Measurements from ENCODE around the gene ALG9. TPM values are rescaled to one million over a fixed set of nuclear protein-coding genes. Genes with fewer than 3 reads are reported as not detected.

ALG9 gene, protein sequence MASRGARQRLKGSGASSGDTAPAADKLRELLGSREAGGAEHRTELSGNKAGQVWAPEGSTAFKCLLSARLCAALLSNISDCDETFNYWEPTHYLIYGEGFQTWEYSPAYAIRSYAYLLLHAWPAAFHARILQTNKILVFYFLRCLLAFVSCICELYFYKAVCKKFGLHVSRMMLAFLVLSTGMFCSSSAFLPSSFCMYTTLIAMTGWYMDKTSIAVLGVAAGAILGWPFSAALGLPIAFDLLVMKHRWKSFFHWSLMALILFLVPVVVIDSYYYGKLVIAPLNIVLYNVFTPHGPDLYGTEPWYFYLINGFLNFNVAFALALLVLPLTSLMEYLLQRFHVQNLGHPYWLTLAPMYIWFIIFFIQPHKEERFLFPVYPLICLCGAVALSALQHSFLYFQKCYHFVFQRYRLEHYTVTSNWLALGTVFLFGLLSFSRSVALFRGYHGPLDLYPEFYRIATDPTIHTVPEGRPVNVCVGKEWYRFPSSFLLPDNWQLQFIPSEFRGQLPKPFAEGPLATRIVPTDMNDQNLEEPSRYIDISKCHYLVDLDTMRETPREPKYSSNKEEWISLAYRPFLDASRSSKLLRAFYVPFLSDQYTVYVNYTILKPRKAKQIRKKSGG
- total RNA-seq (2013): 10.0 TPM
- 1 to 10 TPM; 7.4 to 7.9 (median 7.8) TPM for polyA plus RNA-seq
- 4.0 and 6.7 TPM in 2 replicates for polyA minus RNA-seq
- total RNA-seq: 0.23 to 5.3 (median 3.4) reads per million in 11 experiments

DNA sequence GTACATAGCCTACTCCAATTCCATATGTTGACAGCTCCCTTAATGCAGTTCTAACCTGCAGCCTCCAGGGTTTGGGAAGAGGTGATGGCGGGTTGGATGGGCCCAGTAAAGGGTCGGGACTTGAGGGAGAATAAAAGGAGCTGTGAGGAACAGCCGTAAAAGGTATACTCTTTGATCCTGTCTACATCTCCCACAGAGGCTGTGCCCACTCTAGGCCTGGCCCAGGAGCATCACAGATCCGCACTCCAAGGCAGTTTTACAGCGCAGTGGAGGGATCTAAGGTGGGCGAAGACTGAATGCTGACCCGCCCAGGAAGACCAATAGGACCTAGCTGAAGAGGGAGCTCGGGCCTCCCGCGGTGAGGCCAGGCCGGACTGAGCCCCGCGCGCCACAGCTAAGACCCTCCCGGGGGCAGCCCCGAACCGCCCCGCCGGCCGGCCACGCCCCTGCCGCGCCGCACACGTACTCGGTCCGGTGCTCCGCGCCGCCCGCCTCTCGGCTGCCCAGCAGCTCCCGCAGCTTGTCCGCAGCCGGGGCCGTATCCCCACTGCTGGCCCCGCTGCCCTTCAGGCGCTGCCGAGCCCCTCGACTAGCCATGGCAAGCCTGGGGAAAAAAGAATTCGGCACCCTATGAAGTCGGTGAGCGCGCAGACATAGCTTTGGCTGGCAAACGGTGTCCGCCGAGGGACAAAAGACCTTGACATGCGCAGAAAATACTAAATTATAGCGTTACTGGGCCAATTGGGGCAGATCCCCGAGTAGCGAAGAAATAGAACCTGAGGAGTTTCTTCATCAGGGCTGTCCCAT is at the start of gene ALG9:
ALG9 (minus strand) TSS at position 696 of the 807 bp plus-strand sequence; CDS start at position 597, 99 bp downstream.
- H3K9me3 Mint-ChIP-seq: no peaks in the 10 kb centered on the region
- peaks cover 36 to 37% of the 10 kb centered on the region in 2 donors for H3K36me3 Mint-ChIP-seq
- TF ChIP-seq, protein P1, sequence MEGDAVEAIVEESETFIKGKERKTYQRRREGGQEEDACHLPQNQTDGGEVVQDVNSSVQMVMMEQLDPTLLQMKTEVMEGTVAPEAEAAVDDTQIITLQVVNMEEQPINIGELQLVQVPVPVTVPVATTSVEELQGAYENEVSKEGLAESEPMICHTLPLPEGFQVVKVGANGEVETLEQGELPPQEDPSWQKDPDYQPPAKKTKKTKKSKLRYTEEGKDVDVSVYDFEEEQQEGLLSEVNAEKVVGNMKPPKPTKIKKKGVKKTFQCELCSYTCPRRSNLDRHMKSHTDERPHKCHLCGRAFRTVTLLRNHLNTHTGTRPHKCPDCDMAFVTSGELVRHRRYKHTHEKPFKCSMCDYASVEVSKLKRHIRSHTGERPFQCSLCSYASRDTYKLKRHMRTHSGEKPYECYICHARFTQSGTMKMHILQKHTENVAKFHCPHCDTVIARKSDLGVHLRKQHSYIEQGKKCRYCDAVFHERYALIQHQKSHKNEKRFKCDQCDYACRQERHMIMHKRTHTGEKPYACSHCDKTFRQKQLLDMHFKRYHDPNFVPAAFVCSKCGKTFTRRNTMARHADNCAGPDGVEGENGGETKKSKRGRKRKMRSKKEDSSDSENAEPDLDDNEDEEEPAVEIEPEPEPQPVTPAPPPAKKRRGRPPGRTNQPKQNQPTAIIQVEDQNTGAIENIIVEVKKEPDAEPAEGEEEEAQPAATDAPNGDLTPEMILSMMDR (IDR thresholded peaks at IDR 0.05): peak; percentile 49
- Histone ChIP-seq H3K27ac (ENCODE audit: low read depth in 1 of 2, low read length in 2 of 2) (peak within 1 kb of the TSS; percentile 43 to 84), H3K9ac (ENCODE audit: insufficient read depth, low read length, poor library complexity, severe bottlenecking) (peak within 1 kb of the TSS; percentile 84), H4K20me1 (ENCODE audit: insufficient read depth, low read length) (no peaks in the 10 kb centered on the region), H3K4me2 (replicated peaks; ENCODE audit: extremely low read depth, low read length, poor library complexity, severe bottlenecking) (peak within 1 kb of the TSS; percentile 76), H2AFZ (ENCODE audit: insufficient read depth, low read depth, low read length, poor library complexity, severe bottlenecking) (peak within 1 kb of the TSS; percentile 98), H3K27me3 (ENCODE audit: control insufficient read depth in 2 of 2, insufficient read depth in 2 of 2, low read length in 2 of 2) (no peaks in the 10 kb centered on the region), H3K9me3 (replicated peaks in 1 of 2; ENCODE audit: control insufficient read depth in 1 of 2, insufficient read depth in 1 of 2, low read length in 2 of 2) (no peaks in the 10 kb centered on the region), H3K4me3 (replicated peaks in 1 of 3; ENCODE audit: low read depth in 2 of 3, low read length in 3 of 3) (peak within 1 kb of the TSS; percentile 66 to 96 (median 89)), H3K4me1 (ENCODE audit: control insufficient read depth in 1 of 2, insufficient read depth in 2 of 2, low read length in 2 of 2) (peaks cover 14 to 17% of the 10 kb centered on the region in 2 donors), H3K79me2 (ENCODE audit: insufficient read depth, low read length) (peaks cover 11% of the 10 kb centered on the region), H3K36me3 (replicated peaks in 1 of 2; ENCODE audit: control insufficient read depth in 1 of 2, insufficient read depth in 2 of 2, low read length in 2 of 2) (peaks cover 15 to 40% of the 10 kb centered on the region in 2 donors)
- H3K27me3 Mint-ChIP-seq (ENCODE audit: low read depth in 3 of 3): no peaks in the 10 kb centered on the region
- H3K4me1 Mint-ChIP-seq: peaks cover 13% of the 10 kb centered on the region
- peak within 1 kb of the TSS; percentile 58 to 90 (median 87) for H3K27ac Mint-ChIP-seq
- DNase-seq: peak; percentile 61 to 70 (median 70)
- WGBS (ENCODE audit: insufficient coverage): under 1% methylated on average over 48 of the region's 51 CpGs
- intact Hi-C loops (cut with micrococcal nuclease): loop anchor here (10.0 kb wide), 1 partner anchor 204 kb away; the partner anchor contains the start of genes NKAPD1 (in 2 of the 2) and PIH1D2 (in 2 of the 2)
- peak within 1 kb of the TSS; percentile 87 to 91 for H3K4me3 Mint-ChIP-seq
